Thyroid gland (tissue), 4 donors: ENCODE results near the gene OXA1L.

Source experiments
- POLR2A ChIP-seq, 2 donors: fragments of 450-650 bp; IDR thresholded peaks; one replicate each; pipeline ENCODE4 v1.6.1; 2017; ENCODE audit warnings: antibody characterized with exemption in 2 of 2, mild to moderate bottlenecking in 2 of 2, moderate library complexity in 1 of 2
- TF ChIP-seq, protein P1 (sequence below), 6 experiments: fragments of 200-600 bp in 3 of 6; fragments of 450-650 bp in 3 of 6; sonication (generic) in 3 of 6; IDR thresholded peaks; one replicate each; pipeline ENCODE4 v1.5.1; 2016 to 2019; ENCODE audit warnings: antibody characterized with exemption in 6 of 6, mild to moderate bottlenecking in 2 of 6, inconsistent platforms in 1 of 6, moderate library complexity in 1 of 6

- TF ChIP-seq, protein P1, sequence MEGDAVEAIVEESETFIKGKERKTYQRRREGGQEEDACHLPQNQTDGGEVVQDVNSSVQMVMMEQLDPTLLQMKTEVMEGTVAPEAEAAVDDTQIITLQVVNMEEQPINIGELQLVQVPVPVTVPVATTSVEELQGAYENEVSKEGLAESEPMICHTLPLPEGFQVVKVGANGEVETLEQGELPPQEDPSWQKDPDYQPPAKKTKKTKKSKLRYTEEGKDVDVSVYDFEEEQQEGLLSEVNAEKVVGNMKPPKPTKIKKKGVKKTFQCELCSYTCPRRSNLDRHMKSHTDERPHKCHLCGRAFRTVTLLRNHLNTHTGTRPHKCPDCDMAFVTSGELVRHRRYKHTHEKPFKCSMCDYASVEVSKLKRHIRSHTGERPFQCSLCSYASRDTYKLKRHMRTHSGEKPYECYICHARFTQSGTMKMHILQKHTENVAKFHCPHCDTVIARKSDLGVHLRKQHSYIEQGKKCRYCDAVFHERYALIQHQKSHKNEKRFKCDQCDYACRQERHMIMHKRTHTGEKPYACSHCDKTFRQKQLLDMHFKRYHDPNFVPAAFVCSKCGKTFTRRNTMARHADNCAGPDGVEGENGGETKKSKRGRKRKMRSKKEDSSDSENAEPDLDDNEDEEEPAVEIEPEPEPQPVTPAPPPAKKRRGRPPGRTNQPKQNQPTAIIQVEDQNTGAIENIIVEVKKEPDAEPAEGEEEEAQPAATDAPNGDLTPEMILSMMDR (IDR thresholded peaks at IDR 0.05): no peak
- TF ChIP-seq POLR2A (IDR thresholded peaks at IDR 0.05): no peak
Measured at GRCh38 chr14:22807432-22808087, 41.1 kb downstream of the OXA1L start.
